AG08396 (cell line): ENCODE data around the gene LDB2.
"Not testable (repeated sequence)": the region's sequence is repeated elsewhere in the genome, so short reads cannot be mapped to it uniquely, and the experiment has no call there.

Experiments
- DNase-seq: peaks from one replicate; pipeline ENCODE4 v3.0.0; 2012; ENCODE audit warnings: low spot score, mixed read lengths

Gene LDB2

DNA sequence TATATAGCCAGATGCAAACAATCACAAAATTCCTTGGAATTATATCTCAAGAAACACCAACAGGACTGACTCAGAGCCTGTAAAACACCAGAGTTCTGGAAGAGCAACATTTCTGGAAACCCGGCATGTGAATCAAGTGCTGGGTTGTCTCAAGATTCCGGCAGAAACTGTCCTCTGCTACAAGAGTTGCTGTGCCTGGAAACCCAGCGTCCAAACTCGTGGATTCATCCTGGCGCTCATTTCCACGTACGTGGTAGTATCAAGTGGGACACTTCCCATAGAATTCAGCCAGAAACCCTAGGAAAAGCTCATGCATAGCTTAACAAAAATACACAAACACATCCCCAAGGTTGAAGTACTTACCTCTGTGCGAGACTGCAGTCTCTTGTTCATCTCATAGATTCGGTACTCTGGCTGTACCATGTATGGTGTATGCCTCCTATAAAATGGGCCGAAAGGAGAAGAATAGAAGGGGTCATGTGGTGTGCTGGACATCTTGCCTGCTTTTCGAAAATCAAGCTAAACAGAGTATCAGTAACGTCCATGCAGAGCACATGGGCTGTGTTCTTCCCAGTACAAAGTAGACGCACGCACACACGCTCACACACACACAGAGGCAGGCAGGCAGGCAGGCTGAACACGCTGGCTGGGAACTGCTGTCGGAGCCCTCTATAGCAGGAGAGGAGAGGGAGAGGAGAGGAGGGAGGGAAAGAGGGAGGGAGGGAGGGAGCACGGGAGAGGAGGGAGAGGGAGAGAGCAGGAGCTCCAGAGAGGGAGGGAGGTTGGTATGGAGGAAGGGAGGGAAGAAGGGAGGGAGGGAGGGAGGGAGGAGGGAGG is at the start of gene LDB2:
LDB2 (minus strand) TSS at position 655 of the 837 bp plus-strand sequence.
- peak; percentile 50 for DNase-seq

DNA sequence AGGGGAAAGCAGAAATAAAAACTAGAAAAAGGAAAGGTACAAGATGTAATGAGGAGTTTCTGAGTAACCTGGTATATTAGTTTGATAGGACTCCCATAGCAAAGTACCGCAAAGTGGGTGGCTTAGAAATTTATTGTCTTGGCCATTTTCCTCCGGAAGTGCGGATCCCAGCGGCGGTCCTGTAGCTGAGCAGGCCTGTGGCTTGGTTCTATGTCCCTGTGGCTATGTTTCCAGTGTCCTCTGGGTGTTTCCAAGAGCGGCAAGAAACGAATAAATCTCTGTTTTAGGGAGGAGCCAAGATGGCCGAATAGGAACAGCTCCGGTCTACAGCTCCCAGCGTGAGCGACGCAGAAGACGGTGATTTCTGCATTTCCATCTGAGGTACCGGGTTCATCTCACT is 44.0 kb upstream of the LDB2 start:
- DNase-seq = no peak

DNA sequence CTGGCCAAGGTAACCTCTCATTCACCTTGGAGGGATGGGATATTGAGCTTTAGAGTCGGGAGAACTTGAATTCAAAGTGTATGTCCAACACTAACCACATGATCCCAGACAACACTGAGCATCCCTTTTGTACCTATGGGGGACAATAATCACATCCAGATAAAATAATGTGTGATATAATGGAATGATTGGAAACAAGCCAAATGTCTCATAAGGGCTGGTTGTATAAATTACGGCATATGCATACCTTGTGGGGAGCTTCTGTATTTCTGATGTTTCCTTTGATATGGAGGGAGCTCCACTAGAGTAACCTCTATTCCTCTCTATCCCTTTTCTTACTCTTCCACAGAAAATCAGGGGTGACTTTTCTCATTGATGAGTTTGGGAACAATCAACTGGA is 40.7 kb upstream of the LDB2 start:
- DNase-seq = no peak

DNA sequence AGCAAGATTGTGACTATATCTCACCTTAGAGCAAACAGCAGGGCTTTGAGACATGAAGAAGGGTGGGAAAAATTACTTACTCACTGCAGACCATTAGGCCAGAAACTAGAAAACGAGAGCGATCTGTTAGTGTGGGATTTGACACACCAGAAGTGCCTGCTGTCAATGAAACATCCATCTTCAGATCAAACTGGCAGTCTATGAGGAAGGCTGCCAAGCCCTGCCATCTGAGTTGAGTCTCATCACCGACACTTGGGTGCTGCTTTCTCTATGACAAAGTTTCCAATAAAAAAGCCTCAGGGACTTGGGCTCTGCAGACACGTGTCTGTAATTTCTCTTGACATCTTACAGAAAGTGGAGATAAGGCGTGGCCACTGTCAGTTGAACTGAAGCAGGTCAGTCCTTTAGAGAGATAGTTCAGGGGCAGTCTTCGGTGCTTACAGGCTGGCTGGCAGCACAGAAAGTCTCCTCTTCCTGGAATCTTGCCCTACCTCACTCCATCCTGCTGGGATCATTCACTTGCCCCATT is 40.1 kb upstream of the LDB2 start:
- DNase-seq = no peak

DNA sequence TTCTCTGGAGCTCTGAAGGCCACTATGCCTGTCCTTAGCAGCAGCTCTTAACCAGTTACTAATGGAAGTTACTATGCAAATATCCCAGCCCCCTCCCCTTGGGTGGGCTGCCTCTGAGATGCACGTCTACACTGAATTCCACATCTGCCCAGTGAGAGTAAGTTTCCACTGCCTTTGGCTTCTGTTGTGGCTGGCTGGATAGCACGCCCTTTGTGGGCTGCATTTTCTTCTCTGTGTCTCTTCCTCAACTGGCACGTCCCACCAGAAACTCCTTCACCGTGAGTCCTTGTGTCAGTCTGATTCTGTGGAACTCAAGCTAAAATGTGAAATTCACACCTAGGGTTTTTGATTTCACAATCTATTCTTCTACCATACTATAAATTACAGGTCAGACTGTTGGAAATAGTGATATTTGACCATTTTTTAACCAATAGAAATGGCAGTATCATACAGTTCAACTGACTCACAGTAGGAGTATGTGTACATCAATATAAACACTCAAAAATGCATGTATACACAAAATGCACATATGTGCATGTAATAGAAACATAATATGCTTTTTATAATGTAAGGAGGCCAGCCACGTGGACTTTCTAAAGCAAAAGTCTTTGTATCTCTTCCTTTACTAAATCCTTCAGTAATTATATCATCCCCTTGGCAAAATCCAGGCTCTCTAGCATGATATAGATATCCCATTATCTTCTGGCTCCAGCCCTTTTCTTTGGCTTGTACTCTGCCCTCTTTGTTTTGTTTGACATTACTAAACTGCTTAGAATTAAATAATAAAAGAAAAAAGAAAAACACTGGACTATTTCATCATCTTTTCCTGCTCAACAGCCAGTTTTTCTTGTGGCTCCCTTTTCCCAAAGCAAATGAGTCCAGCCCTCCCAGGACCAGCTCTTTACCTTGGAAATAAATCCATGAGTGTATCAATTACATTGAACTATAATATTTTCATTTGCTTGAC is 33.2 kb upstream of the LDB2 start:
- peak; percentile 14 for DNase-seq

DNA sequence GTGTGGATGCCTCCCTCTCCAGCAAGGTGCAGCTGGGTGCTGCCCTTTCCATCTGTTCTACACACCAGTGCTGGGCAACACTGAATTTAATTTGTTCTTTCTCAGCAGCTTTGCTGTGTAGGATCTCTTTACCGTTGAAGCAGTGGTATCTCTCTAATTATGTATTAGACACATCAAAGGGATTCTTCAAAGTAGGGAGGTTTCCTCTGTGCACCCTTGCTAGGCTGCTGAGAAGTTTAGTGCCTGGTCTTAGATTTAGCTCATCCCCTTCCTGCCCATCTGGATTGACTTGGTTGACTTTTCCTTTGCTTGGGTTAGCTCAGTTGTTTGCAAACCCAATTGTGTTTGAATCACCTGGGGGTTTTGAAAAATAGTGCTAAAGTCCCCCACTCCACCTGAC is 27.8 kb upstream of the LDB2 start:
- DNase-seq = no peak

DNA sequence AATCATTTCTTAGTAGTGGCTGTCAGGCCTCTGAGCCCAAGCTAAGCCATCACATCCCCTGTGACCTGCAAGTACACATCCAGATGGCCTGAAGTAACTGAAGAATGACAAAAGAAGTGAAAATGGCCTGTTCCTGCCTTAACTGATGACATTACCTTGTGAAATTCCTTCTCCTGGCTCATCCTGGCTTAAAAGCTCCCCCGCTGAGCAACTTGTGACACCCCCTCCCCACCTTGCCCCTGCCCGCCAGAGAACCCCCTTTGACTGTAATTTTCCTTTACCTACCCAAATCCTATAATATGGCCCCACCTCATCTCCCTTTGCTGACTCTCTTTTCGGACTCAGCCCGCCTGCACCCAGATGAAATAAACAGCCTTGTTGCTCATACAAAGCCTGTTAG is 20.3 kb upstream of the LDB2 start:
- DNase-seq = not testable (repeated sequence)

DNA sequence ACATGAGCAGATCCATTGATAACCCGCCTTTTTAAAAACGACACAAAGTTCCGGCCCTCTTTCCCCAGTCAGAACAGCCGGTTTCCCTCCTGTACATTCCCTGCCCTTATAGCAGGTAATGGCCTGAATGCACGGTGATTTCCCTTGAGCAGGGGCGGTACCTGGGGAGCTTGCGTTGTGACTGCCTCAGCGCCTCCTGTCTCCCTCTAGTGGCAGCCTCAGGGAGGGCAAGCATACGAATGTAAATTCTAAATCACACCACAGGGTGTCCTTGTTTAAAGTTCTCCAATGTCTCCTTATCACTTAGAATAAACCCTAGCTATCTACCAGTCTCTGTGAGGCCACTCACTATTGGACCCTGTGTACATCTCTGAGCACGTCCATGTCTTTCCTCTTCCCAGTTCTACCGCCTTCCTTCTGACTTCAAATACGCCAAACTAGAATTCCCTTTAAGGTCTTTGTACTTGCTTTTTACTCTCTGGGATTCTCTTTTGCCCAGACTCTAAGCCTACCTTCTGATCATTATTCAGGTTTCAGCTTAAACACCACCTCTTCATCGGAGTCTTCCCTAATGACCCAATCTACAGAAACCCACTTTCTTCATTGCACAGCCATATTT is 18.4 kb upstream of the LDB2 start:
- no peak for DNase-seq

DNA sequence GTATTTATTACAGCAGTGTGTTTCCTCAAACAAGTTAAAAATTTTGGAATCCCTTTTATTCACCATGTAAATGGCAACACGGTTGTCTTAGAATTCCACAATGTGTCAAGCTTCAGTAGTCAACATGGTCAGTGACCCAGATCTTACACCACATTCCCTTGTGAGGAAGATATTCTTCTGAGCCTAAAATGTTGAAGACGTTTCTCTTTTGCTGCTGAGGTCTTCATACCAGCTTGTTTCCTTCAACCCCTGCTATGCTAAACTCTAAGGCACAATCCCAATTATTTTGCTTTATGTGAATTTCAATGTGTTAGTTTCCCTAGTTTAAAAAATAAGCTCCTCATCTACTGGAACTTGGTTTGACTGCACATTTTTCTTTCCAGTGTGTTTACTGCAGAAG is 17.6 kb upstream of the LDB2 start:
- no peak for DNase-seq

DNA sequence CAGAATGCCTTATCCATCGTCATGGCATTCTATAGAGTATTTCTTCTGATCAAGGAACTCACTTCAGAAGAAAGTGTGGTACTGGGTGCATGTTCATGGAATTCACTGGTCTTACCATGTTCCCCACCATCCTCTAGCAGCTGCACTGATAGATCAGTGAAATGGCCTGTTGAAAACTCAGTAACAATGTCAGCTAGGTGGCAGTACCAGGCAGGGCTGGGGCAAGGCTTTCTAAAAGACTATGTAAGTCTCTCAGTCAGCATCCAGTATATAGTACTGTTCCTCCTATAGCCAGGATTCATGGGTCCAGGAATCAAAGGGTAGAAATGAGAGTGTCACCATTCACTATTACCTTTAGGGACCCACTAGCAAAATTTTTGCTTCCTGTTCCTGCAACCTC is 15.8 kb upstream of the LDB2 start:
- DNase-seq = no peak

DNA sequence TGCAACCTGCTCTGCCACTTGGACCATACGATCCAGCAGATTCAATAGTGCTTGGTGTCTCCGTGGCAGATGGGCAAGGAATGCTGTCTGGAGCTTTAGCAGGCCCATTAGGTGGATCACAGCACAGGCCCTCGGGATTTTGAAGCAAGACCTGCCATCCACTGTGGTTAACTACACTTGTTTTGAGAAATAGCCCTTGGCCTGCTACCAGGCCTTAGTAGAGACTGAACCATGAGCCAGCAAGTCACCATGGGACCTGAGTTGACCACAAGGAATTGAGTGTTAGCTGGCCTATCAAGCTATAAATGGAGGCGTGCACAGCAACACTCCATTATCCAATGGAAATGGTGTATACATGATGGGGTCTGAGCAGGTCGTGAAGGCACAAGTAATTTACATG is 14.5 kb upstream of the LDB2 start:
- DNase-seq = no peak

DNA sequence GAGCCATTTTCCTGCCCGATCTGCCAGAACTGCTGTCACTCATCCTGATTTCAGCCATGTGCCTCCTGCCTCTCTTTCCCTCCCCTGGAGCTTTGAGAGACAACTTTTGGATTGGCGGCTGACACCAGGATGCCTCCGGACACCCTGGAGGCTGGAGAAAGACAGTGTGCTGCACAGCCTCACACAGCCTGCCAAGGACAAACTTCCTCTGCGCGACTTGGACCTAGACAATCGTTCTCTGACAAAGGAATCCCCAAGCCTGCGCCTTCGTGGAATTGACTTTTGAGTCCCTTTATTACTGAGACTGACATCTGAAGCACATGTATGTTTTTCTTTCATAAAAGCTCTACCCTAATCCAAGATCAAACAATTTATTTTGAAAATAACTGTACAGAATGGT is 10.8 kb upstream of the LDB2 start:
- DNase-seq = no peak

DNA sequence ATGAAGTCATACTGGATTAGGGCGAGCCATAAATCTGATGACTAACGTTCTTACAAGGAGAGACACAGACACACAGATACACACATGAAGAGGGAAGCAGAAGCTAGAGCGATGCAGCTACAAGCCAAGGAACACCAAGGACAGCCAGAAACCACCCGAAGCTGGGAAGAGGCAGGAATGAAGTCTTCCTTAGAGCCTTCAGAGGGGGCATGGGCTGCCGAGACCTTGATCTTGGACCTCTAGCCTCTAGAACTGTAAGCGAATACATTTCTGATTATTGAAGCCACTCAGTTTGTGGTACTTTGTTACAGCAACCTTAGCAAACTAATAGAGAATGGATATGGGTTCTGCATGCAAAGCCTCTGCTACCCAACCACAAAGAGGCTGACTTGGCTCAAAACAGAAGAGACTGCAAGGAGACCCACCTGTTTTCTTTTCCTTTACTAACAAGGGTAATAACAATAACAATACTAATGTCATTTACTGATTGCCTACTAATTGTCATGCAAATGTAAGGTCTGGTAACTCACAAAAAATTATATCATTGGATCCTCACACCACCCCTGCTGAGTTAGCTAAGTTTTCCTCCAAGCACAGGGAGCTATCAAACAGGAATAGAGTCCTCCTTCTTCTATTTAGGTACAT is 10.1 kb upstream of the LDB2 start:
- no peak for DNase-seq

DNA sequence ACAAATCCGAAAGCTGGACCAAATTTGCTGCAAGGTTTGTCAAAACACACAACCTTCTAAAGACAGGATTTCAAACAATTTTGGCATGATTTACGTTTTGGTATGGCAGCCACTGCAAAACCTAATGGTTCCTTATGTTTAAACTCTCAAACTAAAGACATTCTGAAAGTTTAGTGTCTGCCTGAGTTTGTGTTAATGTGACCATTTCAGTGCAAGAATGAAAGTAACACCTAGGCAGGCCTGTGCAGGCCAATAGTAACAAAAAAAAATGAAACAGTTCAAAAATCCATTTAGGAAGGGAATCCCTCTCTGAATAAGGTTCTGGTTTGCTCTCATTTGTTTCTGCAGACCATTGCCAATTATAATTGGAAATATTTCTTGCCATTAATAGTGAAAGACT is 1.9 kb upstream of the LDB2 start:
- no peak for DNase-seq

DNA sequence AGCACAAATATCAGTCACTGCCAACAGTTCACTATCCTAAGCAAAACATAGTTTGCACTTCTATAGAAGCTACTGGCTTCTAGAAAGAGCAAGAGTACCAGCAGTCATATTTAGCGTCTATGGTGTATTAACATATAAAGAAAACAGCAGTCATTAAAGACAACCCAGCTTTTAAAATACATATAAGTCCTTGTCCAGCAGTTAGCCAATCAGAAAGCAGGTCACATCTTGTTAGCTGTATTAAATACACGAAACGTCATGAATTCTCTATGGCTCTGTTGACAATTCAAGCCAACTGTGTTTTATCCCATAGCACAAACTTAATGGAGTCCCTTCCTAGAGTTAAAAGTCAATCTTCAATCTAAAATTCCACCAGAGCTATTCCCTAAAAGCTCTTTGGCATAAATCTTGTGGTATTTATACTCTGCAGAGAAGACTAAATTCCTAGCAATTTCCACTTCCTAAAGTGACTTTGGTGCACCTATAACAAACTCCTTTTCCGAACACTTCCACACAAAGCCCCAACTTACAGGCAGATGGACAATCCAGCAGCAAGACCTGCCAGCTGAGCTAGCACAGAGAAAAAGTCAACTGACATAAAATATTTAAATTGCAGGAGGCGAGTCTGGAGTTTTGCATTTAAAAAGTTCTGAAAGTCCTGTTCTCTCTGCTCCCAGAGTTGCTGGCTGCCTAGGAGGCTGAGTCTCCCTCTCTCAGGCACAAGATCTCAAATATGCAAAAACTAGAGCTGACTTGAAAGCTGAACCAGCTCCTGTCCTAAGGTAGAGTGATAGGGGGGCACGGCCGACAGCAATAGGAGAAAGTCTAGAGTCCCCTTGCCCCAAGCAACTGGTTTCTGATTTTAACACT is 1.3 kb downstream of the LDB2 start:
- DNase-seq = peak; percentile 45

DNA sequence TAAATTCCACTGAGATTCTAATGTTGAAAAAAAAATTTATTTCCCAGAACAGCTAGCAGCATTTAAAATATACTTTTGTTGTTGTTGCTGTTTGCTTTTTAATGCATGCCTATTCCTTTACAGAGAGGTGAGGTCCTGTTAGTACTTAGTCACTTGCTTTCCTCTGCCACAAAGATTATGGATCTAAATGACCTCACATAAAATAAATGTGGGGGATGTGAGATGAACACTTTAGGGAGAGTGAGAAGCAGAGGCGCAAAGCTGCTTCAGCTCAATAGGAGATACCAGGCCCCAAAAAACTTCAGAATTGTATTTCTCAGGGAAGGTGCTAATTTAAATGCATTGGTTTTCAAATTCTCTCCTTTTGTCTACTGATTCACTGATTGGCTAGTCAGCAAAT is 4.0 kb downstream of the LDB2 start:
- DNase-seq = no peak

DNA sequence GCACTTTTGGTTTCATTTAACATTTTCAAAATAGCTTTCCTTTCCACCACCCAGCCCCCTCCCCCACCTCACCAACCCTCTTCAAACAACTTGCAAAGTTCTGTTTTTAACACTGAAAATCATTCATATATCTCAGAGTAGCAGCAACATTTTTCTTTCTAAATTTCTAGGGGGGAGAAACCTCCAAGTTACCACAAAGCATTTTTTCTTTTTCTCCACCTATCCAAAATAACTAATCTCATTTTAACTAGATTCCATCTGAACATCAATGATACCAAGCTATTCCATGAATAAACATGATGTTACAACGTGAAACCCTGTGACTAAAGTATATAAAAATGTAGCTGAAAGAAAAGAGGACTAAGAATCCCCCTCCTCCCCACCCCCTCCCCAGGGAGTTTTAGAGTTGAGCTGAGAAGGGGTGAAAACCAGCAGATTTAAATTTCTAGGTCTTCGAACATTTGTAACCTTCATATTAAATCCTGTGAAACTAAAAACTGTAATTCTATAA is 5.2 kb downstream of the LDB2 start:
- DNase-seq = no peak

DNA sequence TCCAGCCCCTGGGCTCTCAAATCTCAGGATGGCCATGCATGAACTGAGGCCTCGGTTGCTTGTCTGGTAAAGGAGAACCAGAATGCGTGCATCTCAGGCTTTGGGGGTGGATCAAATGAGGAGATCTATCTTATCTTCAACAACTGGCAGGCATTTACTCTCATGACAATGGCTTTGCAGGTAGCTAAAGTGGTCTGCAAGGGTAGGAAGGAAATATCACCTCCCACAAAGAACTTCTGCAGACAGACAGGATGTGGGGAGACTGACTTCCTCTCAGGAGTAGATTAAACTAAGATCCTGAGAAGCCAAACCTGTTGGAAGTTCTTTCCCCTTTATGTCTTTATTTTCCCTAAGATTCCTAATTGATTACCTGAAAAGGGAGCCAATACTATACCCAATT is 7.8 kb downstream of the LDB2 start:
- DNase-seq = no peak

DNA sequence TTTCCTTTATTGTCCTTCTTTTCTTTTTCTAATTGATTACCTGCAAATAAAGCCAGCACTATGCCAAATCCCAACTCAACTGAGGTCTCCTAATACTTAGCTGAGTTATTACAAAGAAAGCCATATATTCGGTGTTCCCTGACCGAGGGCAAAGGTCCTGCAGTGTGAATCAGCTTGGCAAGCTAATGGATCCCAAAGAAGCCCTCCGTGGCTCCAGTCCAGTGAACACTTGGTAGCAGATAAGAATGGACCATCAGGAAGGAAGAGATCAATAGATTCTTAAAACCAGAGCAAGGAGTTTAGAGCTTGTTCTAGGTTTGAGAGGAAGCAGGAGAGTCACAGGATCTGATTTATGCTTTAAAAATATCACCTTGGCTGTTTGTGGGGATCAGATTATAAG is 8.5 kb downstream of the LDB2 start:
- DNase-seq = no peak

DNA sequence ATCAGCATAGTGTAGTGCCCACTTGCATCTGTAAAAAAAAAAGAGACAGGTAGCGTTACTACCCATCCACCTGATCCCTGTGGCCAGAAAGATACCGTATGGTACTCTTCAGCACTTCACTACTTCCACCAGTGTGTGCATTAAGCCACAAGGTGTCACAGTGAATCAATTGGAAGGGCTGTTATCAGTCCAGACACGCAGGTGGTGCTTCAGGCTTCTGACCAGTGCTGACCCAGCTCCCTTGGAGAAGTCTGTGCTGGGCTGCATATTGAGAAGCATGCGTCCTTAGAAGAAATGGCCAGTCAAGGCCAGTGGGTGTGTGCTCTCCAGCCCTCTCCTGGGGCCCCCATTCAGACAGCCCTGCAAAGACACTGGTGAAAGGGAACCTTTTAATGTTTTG is 10.6 kb downstream of the LDB2 start:
- no peak for DNase-seq
